Skeletal muscle cell (primary cell): Measurements from ENCODE around the gene SELPLG.
"Not testable (repeated sequence)": the region's sequence is repeated elsewhere in the genome, so short reads cannot be mapped to it uniquely, and the experiment has no call there.

Experiments used
- DNase-seq: peaks from one replicate; pipeline ENCODE4 v3.0.0-alpha.2; 2010; ENCODE audit warnings: low read depth
- H3K4me3 ChIP-seq: 2 replicates; pipeline ENCODE4 v1.5.1; 2011; ENCODE audit warnings: low read depth, mild to moderate bottlenecking, control low read depth, low read length, moderate library complexity

The SELPLG gene

DNA sequence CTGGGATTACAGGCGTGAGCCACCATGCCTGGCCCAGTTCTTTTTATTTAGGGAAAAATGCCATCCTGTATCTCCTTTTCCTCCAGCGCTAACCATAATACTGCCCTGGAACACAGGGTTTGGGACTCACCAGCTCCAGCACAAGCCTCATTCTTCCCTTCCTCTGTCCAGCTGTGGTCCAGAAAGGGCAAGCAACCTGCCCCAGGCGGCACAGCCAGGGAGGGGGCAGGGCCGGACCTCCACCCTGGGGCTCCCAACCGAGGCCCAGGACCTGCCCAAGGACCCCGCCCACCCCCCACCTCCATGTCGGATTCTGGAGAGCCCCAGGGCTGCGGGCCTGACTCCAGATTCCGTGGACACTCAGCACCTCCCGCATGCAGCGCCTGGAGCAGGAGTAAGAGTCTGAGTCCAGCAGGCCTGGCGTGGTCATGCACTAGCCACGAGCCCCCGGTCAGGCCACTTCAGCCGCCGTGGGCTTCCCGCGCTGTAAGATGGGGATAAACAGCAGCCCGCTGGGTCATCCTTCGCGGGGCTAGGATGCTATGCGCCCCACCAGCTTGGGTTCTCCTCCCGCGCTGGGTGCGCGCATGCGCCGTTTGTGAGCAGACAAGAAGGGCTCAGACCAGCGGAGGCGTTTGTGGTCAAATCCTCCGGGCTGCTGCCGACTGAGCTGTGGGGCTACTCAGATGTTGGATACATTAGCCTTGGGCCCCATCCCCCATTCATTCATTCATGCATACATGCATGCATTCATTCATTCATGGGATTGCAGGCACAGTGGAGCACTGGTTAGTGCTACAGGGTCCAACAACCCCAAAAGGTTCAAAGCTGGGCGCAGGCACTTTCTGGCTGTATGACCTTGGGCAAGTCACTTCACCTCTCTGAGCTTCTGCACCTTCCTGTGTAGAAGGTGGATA is 52.1 kb downstream of the SELPLG start:
- DNase-seq, result no peak
- H3K4me3 ChIP-seq, result no peak overlapping the region

DNA sequence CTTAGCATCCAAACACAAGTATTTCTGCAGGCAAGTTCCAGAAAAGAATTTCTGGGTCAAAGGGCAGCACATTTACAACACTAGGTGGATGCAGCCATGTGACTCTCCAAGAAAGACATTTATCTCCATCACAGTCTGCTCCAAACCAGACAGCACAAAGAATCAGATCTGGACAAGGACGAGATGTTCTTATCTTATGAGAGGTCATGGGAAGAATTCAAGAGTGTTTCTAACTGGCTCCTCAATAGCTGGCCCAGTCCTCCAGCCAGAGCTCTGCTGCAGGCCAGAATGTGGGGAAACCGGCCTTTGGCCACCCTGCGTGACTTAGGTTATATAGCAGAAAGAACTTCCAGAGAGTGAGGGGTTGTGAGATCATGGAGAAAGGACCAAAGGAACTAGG is 53.2 kb downstream of the SELPLG start:
- no peak overlapping the region for H3K4me3 ChIP-seq
- DNase-seq, result no peak

- H3K4me3 ChIP-seq, result no peak overlapping the region
- no peak for DNase-seq
Observed at GRCh38 chr12:108578813-108579212, 54.9 kb downstream of the SELPLG start.

DNA sequence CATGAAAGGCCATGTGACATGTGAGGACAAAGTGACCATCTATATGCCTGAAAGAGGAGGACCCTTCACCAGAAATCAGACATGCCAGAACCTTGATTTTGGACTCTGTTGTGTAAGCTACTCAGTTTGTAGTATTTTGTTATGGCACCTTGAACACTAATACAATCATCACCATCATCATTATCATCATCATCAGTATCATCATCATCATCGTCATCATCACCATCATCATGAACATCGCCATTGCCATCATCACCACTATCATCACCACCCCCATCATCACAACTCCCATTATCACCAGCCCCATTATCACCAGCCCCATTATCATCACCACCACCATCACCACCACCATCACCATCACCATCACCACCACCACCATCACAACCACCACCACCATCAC is 55.4 kb downstream of the SELPLG start:
- DNase-seq, result no peak
- H3K4me3 ChIP-seq, result no peak overlapping the region

GRCh38 chr12:108577458-108577857 is 56.2 kb downstream of the SELPLG start:
- H3K4me3 ChIP-seq, result no peak overlapping the region
- DNase-seq, result no peak

- no peak overlapping the region for H3K4me3 ChIP-seq
- no peak for DNase-seq
Observed at GRCh38 chr12:108576660-108577234, 56.9 kb downstream of the SELPLG start.

- no peak overlapping the region for H3K4me3 ChIP-seq
- DNase-seq, result no peak
Observed at GRCh38 chr12:108575199-108575912, 58.3 kb downstream of the SELPLG start.

DNA sequence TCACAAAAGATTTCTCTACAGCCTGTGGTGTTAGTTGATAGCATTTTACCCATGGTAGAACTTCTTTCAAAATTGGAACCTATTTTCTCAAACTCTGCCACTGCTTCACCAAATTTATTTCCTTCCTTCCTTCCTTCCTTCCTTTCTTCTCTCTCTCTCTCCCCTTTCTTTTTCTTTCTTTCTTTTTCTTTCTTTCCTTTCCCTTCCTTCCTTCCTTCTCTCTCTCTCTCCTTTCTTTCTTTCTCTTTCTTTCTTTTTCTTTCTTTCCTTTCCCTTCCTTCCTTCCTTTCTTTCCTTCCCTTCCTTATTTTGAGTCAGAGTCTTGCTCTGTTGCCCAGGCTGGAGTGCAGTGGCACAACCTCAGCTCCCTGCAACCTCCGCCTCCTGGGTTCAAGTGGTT is 59.4 kb downstream of the SELPLG start:
- not testable (repeated sequence) for H3K4me3 ChIP-seq, DNase-seq

DNA sequence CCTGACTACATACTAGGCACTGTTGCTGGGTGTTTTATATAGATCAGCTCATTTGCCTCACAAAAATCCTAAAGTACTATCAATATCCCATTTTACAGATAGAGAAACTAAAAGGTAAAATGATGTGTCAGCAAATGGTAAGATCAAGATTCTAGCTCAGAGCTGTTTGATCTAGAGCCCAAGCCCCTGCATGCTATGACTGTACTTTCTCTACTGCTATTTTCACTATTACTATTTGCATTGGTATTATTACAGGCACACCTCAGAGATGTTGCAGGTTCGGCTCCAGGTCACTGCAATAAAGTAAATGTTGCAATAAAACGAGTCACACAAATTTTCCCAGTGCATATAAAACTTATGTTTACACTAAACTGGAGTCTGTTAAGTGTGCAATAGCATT is 60.4 kb downstream of the SELPLG start:
- no peak for DNase-seq
- H3K4me3 ChIP-seq, result no peak overlapping the region

- DNase-seq, result no peak
- no peak overlapping the region for H3K4me3 ChIP-seq
Observed at GRCh38 chr12:108572166-108572790, 61.4 kb downstream of the SELPLG start.
